HUDEP-2 (cell line): ENCODE measurements around the gene ATP7A.
"Not testable (repeated sequence)": the region's sequence is repeated elsewhere in the genome, so short reads cannot be mapped to it uniquely, and the experiment has no call there.

Experiments used
- DNase-seq, 76 experiments: peaks; one replicate each; lab custom pipeline; 2025; ENCODE audit not compliant: unreplicated experiment in 76 of 76; lab: John Stamatoyannopoulos, UW

Gene ATP7A

GRCh38 chrX:77910108-77910840, at the start of gene ATP7A:
Gene ATP7A, plus strand, starts transcription at chrX:77910693. Its CDS starts 60,949 bp downstream, at chrX:77971642.
- DNase-seq: peak in 75 of 76 experiments; percentile 2 to 91 (median 83)

- no peak for DNase-seq
Observed at GRCh38 chrX:77875372-77875771, 35.1 kb upstream of the ATP7A start.

GRCh38 chrX:77881418-77881817, 29.1 kb upstream of the ATP7A start:
- DNase-seq: not testable (repeated sequence)

GRCh38 chrX:77892887-77893286, 17.6 kb upstream of the ATP7A start:
- no peak for DNase-seq

GRCh38 chrX:77893713-77894112, 16.8 kb upstream of the ATP7A start:
- DNase-seq: no peak

- peak; percentile 6 to 96 (median 84) for DNase-seq
Observed at GRCh38 chrX:77894921-77895886, 15.3 kb upstream of the ATP7A start, which contains the start of gene MAGT1. Gene MAGT1, minus strand, starts transcription at chrX:77895435. Its CDS starts 25 bp downstream, at chrX:77895410.

- DNase-seq: peak in 74 of 76 experiments; percentile 1 to 93 (median 66)
Observed at GRCh38 chrX:77899081-77899828, 11.2 kb upstream of the ATP7A start, which contains the start of gene COX7B. Gene COX7B, plus strand, starts transcription at chrX:77899468. Its CDS starts 86 bp downstream, at chrX:77899554.

- DNase-seq: no peak
Observed at GRCh38 chrX:77900688-77901087, 9.8 kb upstream of the ATP7A start.

GRCh38 chrX:77901506-77901905, 9.0 kb upstream of the ATP7A start:
- no peak for DNase-seq

GRCh38 chrX:77917294-77917933, 6.9 kb downstream of the ATP7A start:
- no peak for DNase-seq

- DNase-seq: no peak
Observed at GRCh38 chrX:77918568-77918967, 8.1 kb downstream of the ATP7A start.

GRCh38 chrX:77919370-77919769, 8.9 kb downstream of the ATP7A start:
- not testable (repeated sequence) for DNase-seq

GRCh38 chrX:77922787-77923186, 12.3 kb downstream of the ATP7A start:
- peak in 16 of 76 experiments; percentile 0 to 55 (median 6) for DNase-seq

GRCh38 chrX:77924320-77924859, 13.9 kb downstream of the ATP7A start:
- DNase-seq: no peak

- DNase-seq: no peak
Observed at GRCh38 chrX:77925764-77926163, 15.3 kb downstream of the ATP7A start.

GRCh38 chrX:77930581-77930980, 20.1 kb downstream of the ATP7A start:
- DNase-seq: no peak

- DNase-seq: no peak
Observed at GRCh38 chrX:77935886-77936285, 25.4 kb downstream of the ATP7A start.

GRCh38 chrX:77936299-77936698, 25.8 kb downstream of the ATP7A start:
- no peak for DNase-seq

- peak in 2 of 76 experiments; percentile 3 to 10 for DNase-seq
Observed at GRCh38 chrX:77937291-77937690, 26.8 kb downstream of the ATP7A start.
